Islet of Langerhans (tissue), 1 donor: Measurements from ENCODE around the gene MRPL55.

Experiments
- FAIRE-seq: peaks from one replicate; lab custom pipeline; 2011; peaks lifted over from hg19 to GRCh38; lab: Jason Lieb, UNC

MRPL55 gene

DNA sequence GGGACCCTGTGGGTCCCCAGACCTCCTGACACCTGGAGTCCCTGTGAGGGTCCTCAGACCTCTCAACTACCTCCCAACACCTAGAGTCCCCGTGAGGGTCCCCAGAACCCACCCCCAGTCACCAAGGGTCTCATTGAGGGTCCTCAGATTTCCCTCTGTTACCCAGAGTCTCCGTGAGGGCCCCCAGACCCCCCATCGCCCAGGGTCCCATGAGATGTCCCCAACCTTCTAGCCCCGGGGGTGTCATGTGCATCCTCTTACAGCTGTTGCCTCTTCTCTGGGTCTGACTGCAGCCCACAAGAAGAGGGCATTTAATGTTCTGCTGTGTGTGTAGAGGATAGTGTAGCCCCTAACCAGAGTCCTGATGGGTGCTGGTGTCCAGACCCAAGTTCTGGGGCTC is 38.7 kb upstream of the MRPL55 start:
- FAIRE-seq = no peak

DNA sequence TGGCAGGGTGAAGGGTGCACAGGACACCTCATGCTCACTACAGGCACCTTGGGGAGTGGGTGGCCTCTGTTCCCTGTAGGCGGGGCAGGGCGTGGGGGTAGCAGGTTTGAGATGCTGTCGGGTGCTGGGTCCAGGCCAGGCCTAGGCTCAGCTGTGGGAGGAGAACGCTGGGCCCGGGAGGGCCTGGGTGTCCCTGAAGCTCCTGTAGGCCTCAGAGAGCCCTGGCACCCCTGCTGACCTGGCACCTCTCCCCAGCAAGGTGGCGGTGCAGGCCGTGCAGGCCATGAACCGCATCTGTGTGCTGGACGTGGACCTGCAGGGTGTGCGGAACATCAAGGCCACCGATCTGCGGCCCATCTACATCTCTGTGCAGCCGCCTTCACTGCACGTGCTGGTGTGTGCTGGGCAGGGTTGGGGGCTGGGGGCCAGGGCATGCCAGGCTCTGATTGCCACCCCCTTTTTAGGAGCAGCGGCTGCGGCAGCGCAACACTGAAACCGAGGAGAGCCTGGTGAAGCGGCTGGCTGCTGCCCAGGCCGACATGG is 38.1 kb upstream of the MRPL55 start:
- no peak for FAIRE-seq

DNA sequence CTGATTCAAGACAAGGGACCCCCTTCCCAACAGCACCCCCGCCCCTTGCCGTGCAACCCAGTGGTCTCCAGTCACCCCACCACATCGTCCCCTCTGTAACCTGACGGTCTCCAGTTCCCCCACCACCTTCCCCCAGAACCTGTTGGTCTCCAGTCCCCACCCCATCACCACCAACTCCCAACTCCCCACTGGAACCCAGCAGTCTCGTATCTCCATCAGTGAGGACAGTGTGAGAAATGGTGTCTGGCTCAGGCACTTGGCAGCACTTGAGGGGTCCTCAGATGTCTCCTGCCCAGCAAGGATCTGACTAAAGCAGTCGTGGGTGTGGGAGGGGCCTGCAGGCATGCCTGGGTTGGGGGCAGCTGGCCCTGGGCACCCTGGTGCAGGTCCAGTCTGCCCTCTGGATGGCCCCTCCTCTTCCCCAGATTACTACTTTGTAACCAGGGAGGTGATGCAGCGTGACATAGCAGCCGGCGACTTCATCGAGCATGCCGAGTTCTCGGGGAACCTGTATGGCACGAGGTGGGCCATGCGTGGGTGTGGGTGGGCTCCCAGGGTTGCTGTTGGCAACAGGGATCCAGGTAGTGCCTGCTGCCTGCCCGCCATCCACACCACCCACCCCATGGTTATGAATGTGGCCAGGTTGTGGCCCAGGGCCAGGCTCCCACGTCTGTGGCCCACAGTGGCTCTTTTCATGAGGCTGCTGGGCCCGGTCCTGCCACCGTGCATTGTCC is 37.5 kb upstream of the MRPL55 start:
- FAIRE-seq = no peak

DNA sequence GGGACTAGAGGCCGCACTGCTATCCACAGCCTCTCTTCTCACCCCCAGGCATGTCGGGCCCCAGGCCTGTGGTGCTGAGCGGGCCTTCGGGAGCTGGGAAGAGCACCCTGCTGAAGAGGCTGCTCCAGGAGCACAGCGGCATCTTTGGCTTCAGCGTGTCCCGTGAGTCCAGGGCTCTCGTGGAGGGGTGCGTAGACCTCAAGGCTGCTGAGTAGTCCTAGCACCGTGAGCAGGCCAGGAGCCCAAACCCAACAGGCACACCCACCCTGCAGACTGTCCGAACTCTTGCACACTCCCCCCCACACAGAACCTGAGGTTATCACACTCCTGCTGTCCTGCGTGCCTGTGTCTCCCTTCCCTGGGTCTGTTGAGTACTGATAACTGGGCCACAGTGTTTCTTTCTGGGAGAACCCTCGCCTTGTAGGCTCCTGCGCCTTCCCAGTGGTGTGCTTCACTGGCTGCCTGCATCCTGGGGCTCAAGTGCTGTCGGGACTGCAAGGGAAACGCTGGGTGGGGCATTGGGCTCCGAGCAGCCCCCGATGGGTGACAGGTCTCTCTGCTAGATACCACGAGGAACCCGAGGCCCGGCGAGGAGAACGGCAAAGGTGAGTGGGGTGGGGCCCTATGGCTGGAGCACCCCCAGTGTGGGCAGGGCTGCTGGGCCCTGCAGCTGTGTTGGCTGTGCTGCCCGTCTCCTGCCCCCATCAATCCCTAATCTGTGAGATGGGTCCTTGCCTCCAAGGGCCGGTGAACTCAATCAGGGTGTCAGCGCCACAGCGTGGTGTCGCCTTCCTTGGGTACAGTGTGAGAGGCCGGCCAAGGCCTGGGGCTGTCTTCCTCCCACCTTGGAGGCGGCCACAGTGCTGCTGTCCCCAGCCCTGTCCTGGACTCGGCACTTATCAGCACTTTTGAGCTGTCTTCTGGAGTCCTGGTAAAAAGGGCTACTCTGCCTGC is 36.6 kb upstream of the MRPL55 start:
- no peak for FAIRE-seq

DNA sequence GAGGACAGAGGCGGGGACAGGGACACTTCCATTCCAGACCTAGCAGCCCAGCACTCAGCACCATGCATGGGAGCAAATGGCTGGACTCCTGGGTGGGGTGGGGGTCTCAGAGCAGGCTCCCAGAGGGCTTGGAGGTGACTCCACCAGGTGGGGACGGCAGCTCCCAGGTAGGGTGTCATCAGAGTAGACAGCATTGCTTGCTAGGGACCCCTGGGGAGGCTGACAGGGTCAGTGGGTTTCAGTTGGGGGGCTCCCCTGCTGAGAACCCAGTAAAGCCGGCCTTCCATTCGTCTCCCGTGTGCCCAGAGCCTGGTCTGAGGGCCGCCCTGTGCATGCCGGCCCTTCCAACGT is 35.9 kb upstream of the MRPL55 start:
- no peak for FAIRE-seq

DNA sequence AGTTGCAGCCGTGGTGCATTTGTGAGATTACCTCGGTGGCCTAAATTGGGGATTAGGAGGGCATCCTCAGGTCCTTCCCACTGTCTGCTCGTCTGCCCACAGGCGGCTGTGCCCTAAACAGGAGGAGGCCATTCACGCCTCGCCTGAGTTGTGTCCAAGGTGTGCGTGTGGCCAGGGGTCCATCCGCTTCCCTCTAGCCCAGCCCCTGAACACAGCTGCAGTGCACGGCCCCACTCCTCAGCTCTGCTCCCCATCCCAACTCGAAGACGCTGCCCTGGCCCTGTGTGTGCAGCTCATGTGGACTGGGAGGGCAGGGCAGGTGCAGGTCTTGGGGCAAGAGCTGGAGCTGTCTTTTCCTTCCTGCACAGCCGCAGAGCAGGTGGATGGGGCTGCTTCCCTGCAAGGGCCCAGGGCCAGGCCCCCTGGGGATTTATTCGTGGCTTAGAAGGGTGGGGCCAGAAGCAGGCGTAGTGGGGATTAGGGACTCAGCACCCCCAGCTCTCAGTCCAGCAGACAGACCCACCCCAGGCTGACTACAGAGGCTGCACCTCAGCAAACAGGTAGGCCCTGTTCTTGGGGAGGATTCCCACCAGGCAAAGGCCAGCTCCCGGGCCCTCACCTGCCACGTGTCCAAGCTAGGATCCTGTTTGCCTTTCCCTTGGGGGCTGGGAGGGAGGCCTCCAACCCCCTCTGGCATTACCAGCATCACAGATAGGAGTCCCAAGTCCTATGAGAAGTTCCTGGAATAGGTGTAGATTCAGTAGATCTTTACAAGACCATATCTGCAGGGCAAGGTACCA is 35.3 kb upstream of the MRPL55 start:
- no peak for FAIRE-seq

DNA sequence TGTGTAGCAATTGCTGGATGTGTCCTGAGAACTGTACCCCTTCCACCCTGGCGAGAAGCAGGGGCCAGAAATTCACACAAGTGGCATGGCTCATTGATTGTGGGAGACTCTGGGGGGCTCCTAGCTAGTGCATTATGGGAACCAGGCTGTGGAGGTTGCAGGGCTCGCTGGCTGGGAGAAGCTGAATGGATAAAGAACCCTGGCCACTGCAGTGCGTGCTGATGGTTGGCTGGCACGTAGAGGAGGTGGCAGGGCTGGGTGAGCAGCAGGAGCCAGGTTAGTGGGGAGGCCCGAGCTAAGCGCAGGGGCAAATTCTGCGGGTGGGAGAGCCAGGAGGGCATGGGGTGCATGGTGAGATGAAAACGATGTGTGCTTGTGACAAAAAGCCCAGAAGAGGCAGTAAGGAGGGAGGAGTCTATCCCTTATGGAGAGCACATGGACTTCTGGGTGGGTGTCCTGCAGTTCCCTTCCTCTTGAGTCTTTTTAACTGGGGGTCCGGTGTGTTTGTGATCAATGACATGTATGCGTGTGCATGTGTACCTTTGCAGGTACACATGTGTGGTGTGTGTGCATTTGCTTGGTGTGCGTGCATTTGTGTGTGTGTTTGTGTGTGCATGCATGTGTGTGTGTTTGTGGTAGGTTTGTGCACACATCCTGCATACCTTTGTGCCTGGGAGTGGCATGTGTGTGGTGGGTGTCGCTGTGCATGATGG is 34.5 kb upstream of the MRPL55 start:
- no peak for FAIRE-seq

DNA sequence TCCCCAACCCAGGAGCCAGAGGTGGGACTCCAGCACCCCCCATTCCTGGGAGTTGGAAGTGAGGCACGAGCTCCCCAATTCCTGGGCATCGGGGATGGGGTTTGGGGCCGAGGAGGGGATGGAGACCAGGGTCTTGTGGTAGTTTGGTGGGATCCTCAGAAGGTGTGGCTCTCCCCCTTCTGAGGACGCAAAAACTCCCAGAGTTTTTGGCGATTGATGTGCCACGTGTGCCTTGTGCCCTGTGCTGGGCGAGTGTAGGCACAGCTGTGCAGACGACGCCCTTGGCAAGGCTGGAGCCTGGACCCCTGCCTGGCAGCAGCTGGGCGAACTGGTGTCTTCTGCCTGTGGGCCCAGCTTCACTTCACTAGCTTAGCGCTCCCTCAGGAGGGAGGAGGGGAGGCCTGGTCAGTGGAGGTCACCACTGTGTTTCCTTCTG is 33.6 kb upstream of the MRPL55 start:
- FAIRE-seq = no peak

DNA sequence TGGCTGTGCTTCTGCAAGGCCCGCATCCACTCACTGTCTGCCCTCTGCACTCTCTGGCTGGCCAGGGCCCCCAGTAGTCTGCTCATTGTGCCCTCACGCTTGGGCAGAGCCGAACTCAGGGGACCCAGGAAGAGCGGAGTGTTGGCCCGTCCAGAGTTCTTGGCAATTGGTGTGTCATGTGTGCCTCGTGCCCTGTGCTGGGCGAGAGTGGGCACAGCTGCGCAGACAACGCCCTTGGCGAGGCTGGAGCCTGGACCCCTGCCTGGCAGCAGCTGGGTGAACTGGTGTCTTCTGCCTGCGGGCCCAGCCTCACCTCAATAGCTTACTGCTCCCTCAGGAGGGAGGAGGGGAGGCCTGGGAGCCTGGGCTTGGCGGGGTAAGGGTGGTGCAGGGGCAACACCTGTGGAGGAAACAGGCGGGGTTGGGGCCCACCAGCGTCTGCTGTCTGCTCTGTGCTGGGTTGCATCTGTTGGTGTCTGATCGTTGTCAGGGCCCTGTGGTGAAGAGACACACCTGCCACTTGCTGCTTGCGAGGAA is 33.1 kb upstream of the MRPL55 start:
- no peak for FAIRE-seq

DNA sequence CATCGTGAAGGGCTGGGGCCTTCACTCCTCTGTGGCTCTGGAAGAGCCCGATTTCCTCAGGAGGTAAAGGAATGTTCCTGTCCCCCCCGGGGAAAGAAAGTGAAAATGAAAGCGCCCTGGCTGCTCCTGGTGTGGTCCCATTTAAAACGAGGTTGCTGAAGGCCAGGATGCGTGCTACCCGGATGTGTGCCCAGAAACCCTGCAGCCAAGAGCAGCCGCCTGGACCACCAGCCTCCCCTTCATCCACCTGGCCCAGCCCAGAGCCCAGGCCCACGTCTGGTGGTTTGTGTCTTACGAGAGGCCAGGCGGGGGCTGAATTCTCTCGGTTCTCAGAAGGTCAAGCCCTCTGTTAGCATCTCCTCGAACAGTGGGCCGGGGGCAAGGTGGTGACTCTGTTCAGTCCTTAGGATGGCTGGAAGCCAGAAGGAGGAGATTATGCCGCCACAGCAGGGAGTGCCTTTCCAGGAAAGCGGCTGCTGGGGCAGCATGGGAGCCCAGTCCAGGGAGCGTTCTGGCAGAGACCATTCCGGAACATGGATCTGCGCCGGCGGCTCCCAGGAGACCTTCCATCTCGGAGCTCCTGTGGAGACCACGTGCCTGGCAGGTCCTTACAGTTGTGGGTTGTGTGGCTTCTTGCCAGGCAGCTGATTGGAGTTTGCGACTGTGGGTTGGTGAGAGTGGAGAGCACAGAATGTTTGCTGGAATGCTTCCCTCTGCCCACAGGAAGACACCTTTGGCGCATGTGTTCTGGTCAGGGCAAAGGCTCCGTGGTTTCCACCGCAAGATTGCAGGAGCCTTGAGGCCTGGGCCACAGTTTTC is 32.3 kb upstream of the MRPL55 start:
- no peak for FAIRE-seq

DNA sequence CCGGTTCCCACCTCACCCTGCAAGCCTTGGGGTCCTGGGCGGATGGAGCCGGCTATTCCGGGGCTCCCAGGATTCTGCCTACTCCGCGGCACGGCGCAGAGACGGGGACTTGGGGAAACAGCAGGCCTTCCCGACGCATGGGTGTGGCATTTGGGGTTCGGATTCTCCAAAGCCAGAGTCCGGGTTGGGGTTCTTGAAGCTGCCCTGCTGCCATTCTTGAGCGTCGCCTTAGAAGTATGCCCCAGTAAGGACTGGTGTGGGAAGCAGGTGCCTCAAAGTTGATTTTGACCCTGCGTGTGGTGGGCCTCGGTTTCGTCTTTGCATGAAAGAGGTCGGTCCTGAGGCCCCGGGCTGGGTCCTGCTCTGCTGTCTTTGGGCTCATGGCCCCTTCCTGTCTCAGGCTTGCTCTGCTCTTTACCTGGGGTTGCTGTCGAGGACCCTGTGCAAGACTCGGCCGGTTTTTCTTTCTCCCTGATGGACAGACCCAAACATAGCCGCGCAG is 31.7 kb upstream of the MRPL55 start:
- no peak for FAIRE-seq

DNA sequence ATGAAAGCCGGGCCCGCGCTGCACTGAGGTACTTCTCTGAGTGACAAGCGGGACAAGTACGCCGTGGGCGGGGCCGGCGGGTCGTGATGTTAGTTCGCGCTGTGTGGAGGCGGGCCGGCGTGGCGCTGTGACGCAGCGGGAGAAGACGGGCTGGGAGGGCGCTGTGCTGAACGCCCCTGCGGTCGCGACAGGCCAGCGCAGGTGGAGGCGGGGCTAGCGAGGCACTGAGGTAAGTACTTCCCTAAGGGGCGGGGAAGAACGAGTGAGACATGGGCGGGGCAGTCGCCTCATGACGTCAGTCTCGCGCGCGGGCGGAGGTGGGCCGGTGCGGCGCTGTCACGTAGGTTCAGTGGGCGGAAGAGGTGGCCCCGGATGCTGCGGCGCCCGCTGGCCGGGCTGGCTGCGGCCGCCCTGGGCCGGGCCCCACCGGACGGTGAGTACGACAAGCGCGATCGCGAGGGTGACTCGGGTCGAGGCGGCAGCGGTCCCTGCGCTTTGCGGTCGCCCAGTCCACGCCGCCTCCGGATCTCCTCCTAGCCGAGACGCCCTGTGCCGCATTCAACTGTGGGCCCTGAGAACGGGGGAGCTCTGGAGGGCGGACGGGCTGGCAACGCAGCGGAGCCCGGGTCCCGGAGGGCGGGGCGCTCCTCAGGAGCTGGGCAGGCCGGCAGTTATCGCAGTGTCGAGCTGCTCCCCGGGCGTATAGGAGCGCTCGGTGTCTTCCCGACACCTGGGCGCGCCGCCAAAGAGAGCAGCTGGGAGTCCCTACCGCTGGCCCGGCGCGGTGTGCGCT is 31.0 kb upstream of the MRPL55 start, which contains the start of gene GUK1:
GUK1 (plus strand) TSS at position 349 of the 793 bp plus-strand sequence; CDS start at position 373, 24 bp downstream.
- FAIRE-seq = peak; percentile 60

DNA sequence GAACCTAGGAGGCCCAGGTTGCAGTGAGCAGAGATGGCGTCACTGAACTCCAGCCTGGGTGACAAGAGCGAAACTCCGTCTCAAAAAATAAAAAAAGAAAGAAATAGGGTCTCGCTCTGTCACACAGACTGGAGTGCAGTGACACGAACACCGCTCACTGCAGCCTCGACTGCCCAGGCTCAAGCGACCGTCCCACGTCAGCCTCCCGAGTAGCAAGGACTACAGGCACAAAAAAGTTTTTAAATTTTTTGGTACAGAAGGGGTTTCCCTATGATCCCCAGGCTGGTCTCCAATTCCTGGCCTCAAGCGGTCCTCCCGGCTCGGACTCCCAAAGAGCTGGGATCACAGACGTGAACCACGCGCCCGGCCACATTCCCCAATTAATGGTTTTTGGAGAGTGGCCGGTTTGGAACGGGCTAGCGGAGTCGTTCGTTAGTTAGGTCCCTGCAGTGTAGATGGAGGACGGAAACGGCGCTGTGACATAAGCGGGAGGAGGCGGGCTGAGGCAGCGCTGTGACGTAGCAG is 30.4 kb upstream of the MRPL55 start:
- no peak for FAIRE-seq

DNA sequence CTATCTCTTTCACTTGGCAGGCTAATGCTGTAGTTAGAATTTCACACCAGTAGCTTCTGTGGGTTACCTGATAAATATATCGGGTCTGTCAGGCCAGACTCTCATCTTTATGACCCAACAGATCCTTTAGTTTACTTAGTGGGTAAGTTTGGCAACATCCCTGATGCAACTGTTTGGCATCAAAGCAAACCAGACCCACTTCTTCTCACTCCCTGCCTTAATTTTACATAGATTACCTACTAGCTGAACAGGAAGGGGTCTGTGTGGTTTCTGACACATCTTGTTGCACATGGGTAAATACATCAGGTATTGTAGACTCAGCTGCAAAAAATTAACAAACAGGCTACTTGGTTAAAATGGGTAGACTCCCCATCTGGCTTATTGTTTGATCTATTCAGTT is 27.8 kb upstream of the MRPL55 start:
- no peak for FAIRE-seq

DNA sequence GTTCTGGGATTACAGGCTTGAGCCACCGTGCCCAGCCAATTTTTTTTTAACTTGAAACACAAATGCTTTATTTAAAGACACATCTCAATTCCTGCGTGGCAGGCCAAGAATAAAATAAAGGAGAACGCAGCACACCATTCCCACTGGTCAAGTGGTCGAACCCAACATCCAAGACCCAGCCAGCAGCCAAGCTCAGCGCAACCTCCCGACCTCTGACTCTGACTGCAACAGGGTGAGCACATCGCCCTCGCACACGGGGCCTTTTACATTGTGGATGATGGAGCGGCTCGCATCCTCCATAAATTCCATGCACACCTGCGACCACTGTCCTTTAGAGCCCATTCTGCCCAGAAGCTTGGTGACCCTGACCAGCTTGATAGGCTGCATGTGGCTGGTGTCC is 25.5 kb upstream of the MRPL55 start:
- no peak for FAIRE-seq

DNA sequence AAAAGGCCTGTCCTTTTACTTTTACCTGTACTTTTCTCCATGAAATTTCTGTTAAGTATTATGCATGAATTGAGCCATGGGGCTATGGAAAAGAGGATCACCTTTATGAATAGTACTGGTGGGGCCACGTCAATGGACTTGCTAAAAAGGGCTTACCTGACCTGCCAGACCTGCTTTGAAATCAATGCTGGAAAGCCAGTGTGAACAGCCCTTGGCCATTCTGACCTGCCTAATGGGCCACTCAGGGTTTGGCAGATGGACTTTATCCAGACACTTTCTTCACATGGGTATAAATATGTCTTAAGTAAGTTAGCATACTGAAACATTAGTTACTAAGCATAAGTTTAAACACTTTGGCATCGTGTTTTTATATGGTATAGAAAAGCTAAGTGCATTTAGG is 22.7 kb upstream of the MRPL55 start:
- FAIRE-seq = no peak

DNA sequence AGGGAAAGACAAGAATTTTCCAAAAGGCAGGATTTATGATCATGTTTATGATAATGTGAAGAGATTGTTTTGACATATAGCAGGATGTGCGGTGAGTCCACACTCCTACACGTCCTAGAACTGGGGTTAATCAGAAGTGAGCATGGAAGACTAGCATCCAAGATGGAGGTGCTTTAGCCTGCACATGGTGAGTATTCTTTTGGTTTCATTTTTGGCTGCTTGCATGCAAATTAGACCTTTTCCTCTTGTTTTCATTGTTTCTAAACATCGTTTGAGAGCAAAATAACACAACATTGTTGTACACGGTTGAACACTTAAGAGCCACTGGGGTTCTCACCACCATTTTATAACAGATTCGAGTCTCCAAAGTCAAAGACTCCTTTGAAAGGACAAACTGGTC is 16.1 kb upstream of the MRPL55 start:
- FAIRE-seq = no peak

DNA sequence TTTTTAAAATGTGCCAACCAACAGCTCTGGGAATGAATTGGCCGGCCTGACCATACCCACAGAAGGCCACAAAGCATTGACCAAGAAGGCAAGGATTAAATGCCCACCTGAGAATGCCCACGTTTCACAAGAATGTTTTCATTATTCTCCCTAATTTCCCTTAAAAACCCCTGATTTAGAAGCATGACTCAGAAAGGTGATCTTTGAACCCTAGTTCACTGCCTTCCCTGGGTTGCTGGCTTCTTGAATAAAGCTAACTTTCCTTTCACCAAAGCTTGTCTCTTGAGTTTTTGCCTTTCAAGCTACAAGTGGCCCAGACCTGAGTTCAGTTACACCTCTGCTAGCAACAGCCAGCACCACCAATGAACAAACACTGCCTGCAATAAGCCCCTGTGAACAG is 14.4 kb upstream of the MRPL55 start:
- no peak for FAIRE-seq

DNA sequence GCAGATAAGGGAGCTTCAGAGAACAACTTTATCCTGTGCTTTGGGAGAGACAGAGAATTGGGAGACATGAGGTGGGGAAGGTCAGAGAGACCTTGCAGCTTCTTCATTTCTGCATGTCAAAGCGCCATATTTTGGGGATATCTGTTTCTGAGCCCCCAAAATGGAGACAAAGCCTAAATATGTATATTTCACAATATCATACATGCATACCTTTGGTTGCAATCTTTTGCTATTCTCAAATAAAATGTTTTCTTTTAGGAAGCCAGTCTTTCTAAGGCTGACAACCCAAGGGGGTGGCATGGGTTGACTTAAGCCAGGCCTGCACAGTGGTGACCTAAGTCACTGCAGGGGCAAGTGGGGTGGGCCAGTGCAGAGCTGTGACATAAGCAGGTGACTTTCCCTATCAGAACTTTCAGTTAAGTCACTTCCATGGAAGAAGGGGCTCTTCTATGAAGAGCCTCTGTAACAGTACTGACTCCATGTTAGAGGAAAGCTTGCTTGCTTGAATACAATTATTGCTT is 13.9 kb upstream of the MRPL55 start:
- no peak for FAIRE-seq
